HEK293 (cell line): ENCODE data around the gene GLMP.

Source experiments
- GLIS2 ChIP-seq: fragments of 450-650 bp; formaldehyde crosslinking; IDR thresholded peaks from 2 replicates; pipeline ENCODE4 v1.5.1; 2016; ENCODE audit warnings: missing biosample characterization, missing genetic modification characterization
- HOXD13 ChIP-seq: sonication (generic); formaldehyde crosslinking; IDR thresholded peaks from 2 replicates; pipeline ENCODE4 v1.8.0; 2022; ENCODE audit warnings: missing genetic modification reagents, borderline replicate concordance
- KLF7 ChIP-seq: fragments of 450-650 bp; formaldehyde crosslinking; IDR thresholded peaks from 2 replicates; pipeline ENCODE4 v1.5.1; 2016; ENCODE audit warnings: missing biosample characterization, missing genetic modification characterization, borderline replicate concordance
- SP7 ChIP-seq: fragments of 450-650 bp; formaldehyde crosslinking; IDR thresholded peaks from 2 replicates; pipeline ENCODE4 v1.5.1; 2016; ENCODE audit warnings: missing biosample characterization, missing genetic modification characterization
- WT1 ChIP-seq: fragments of 450-650 bp; formaldehyde crosslinking; IDR thresholded peaks from 2 replicates; pipeline ENCODE4 v1.5.1; 2016; ENCODE audit warnings: missing biosample characterization, missing genetic modification characterization
- YY2 ChIP-seq: fragments of 450-650 bp; formaldehyde crosslinking; IDR thresholded peaks from 2 replicates; pipeline ENCODE4 v1.5.1; 2016; ENCODE audit warnings: missing biosample characterization, missing genetic modification characterization
- ZBTB8A ChIP-seq: fragments of 450-650 bp; formaldehyde crosslinking; IDR thresholded peaks from 2 replicates; pipeline ENCODE4 v1.5.1; 2016; ENCODE audit warnings: missing biosample characterization, missing genetic modification characterization
- ZNF132 ChIP-seq: fragments of 450-650 bp; formaldehyde crosslinking; IDR thresholded peaks from 2 replicates; pipeline ENCODE4 v1.5.1; 2017; ENCODE audit warnings: missing biosample characterization, missing genetic modification characterization, borderline replicate concordance
- ZNF2 ChIP-seq: fragments of 450-650 bp; formaldehyde crosslinking; IDR thresholded peaks from 2 replicates; pipeline ENCODE4 v1.5.1; 2016; ENCODE audit warnings: missing biosample characterization, missing genetic modification characterization
- ZNF248 ChIP-seq: fragments of 450-650 bp; formaldehyde crosslinking; IDR thresholded peaks from 2 replicates; pipeline ENCODE4 v1.5.1; 2017; ENCODE audit warnings: missing biosample characterization, missing genetic modification characterization
- ZNF302 ChIP-seq: fragments of 450-650 bp; formaldehyde crosslinking; IDR thresholded peaks from 2 replicates; pipeline ENCODE4 v1.5.1; 2016; ENCODE audit warnings: missing biosample characterization, missing genetic modification characterization, low read depth
- ZNF350 ChIP-seq: fragments of 450-650 bp; formaldehyde crosslinking; IDR thresholded peaks from 2 replicates; pipeline ENCODE4 v1.5.0; 2017; ENCODE audit warnings: missing biosample characterization, mild to moderate bottlenecking, missing genetic modification characterization
- ZNF37A ChIP-seq: fragments of 450-650 bp; IDR thresholded peaks from 2 replicates; pipeline ENCODE4 v1.5.1; 2018; ENCODE audit warnings: missing biosample characterization, missing genetic modification characterization
- ZNF391 ChIP-seq: fragments of 450-650 bp; formaldehyde crosslinking; IDR thresholded peaks from 2 replicates; pipeline ENCODE4 v1.5.1; 2016; ENCODE audit warnings: low read depth, missing biosample characterization, missing genetic modification characterization, borderline replicate concordance
- ZNF514 ChIP-seq: fragments of 450-650 bp; formaldehyde crosslinking; IDR thresholded peaks from 2 replicates; pipeline ENCODE4 v1.5.1; 2016; ENCODE audit warnings: missing biosample characterization, missing genetic modification characterization
- ZNF548 ChIP-seq: fragments of 450-650 bp; formaldehyde crosslinking; IDR thresholded peaks from 2 replicates; pipeline ENCODE4 v1.5.1; 2016; ENCODE audit warnings: missing biosample characterization, missing genetic modification characterization
- ZNF585B ChIP-seq: fragments of 450-650 bp; formaldehyde crosslinking; IDR thresholded peaks from 2 replicates; pipeline ENCODE4 v1.5.1; 2016; ENCODE audit warnings: missing biosample characterization, missing genetic modification characterization
- ZNF600 ChIP-seq: fragments of 450-650 bp; formaldehyde crosslinking; IDR thresholded peaks from 2 replicates; pipeline ENCODE4 v1.5.1; 2016; ENCODE audit warnings: missing biosample characterization, missing genetic modification characterization
- ZNF843 ChIP-seq: fragments of 450-650 bp; formaldehyde crosslinking; IDR thresholded peaks from 2 replicates; pipeline ENCODE4 v1.5.1; 2016; ENCODE audit warnings: missing biosample characterization, missing genetic modification characterization
- TF ChIP-seq, protein P1 (sequence below): fragments of 450-650 bp; formaldehyde crosslinking; IDR thresholded peaks from 2 replicates; pipeline ENCODE4 v1.5.1; 2016; ENCODE audit warnings: missing biosample characterization, missing genetic modification characterization, borderline replicate concordance
- TF ChIP-seq, protein P2 (sequence below): fragments of 450-650 bp; formaldehyde crosslinking; IDR thresholded peaks from 2 replicates; pipeline ENCODE4 v1.5.1; 2017; ENCODE audit warnings: missing biosample characterization, missing genetic modification characterization
- TF ChIP-seq, protein P3 (sequence below): fragments of 450-650 bp; formaldehyde crosslinking; conservative IDR thresholded peaks from 2 replicates; pipeline ENCODE4 v1.5.1; 2016; ENCODE audit warnings: low read depth, missing biosample characterization, missing genetic modification characterization
- TF ChIP-seq, protein P4 (sequence below): fragments of 450-650 bp; formaldehyde crosslinking; IDR thresholded peaks from 2 replicates; pipeline ENCODE4 v1.5.1; 2016; ENCODE audit warnings: missing biosample characterization, missing genetic modification characterization
- TF ChIP-seq, protein P5 (sequence below): fragments of 450-650 bp; formaldehyde crosslinking; IDR thresholded peaks from 2 replicates; pipeline ENCODE4 v1.5.1; 2017; ENCODE audit warnings: missing biosample characterization, missing genetic modification characterization
- TF ChIP-seq, protein P6 (sequence below): fragments of 450-650 bp; formaldehyde crosslinking; IDR thresholded peaks from 2 replicates; pipeline ENCODE4 v1.5.1; 2016; ENCODE audit warnings: missing biosample characterization, missing genetic modification characterization
- TF ChIP-seq, protein P7 (sequence below): fragments of 450-650 bp; formaldehyde crosslinking; IDR thresholded peaks from 2 replicates; pipeline ENCODE4; 2016; ENCODE audit warnings: missing biosample characterization, missing genetic modification characterization

Gene GLMP

DNA sequence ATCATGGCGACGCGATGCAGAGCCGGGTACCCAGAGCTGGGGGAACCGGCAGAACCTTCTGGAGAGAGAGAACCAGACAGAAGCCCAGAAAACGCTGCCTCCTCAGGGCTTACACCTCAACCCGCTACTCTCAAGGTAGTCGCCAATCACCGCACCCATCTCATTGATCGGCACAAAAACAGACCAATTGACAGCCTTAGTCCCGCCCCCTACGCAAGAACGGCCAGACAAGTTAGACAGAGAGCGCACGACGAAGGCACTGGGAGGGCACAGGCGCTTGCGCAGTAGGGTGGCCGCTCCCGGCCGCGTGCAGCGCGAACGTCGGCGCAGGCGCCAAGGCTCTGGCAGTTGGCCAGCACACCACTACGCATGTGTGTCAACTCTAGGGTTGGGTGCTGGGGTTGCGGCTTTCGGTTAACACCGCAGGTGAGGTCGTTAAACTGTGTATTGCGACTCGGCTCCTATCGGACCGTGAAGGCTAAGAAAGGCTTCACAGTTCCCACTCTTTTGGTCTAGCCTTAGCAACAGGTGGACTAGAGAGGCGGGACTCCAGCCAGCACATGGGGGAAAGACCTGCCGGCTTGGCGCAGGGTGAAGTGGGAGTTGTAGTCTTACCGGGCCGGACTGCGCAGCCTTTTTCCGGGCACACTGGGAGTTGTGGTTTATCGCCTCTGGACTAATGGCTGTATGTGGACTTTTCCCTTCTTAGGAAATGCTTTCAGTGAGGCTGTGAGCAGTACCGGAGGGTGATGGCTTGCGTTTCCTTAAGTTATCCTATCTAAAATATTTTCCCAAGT lies 42.9 kb upstream of the GLMP start, which contains the start of the genes CCT3 and TSACC (continued):
- TF ChIP-seq, protein P1, sequence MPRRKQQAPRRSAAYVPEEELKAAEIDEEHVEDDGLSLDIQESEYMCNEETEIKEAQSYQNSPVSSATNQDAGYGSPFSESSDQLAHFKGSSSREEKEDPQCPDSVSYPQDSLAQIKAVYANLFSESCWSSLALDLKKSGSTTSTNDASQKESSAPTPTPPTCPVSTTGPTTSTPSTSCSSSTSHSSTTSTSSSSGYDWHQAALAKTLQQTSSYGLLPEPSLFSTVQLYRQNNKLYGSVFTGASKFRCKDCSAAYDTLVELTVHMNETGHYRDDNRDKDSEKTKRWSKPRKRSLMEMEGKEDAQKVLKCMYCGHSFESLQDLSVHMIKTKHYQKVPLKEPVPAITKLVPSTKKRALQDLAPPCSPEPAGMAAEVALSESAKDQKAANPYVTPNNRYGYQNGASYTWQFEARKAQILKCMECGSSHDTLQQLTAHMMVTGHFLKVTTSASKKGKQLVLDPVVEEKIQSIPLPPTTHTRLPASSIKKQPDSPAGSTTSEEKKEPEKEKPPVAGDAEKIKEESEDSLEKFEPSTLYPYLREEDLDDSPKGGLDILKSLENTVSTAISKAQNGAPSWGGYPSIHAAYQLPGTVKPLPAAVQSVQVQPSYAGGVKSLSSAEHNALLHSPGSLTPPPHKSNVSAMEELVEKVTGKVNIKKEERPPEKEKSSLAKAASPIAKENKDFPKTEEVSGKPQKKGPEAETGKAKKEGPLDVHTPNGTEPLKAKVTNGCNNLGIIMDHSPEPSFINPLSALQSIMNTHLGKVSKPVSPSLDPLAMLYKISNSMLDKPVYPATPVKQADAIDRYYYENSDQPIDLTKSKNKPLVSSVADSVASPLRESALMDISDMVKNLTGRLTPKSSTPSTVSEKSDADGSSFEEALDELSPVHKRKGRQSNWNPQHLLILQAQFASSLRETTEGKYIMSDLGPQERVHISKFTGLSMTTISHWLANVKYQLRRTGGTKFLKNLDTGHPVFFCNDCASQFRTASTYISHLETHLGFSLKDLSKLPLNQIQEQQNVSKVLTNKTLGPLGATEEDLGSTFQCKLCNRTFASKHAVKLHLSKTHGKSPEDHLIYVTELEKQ (tag by site-specific recombination): no peak
- peak; percentile 80 for TF ChIP-seq YY2 (tag by site-specific recombination)
- TF ChIP-seq, protein P2, sequence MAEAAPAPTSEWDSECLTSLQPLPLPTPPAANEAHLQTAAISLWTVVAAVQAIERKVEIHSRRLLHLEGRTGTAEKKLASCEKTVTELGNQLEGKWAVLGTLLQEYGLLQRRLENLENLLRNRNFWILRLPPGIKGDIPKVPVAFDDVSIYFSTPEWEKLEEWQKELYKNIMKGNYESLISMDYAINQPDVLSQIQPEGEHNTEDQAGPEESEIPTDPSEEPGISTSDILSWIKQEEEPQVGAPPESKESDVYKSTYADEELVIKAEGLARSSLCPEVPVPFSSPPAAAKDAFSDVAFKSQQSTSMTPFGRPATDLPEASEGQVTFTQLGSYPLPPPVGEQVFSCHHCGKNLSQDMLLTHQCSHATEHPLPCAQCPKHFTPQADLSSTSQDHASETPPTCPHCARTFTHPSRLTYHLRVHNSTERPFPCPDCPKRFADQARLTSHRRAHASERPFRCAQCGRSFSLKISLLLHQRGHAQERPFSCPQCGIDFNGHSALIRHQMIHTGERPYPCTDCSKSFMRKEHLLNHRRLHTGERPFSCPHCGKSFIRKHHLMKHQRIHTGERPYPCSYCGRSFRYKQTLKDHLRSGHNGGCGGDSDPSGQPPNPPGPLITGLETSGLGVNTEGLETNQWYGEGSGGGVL (tag by site-specific recombination): no peak
- no peak for TF ChIP-seq HOXD13 (CRISPR knock-in tag)
- no peak for TF ChIP-seq ZNF302 (tag by site-specific recombination)
- TF ChIP-seq, protein P3, sequence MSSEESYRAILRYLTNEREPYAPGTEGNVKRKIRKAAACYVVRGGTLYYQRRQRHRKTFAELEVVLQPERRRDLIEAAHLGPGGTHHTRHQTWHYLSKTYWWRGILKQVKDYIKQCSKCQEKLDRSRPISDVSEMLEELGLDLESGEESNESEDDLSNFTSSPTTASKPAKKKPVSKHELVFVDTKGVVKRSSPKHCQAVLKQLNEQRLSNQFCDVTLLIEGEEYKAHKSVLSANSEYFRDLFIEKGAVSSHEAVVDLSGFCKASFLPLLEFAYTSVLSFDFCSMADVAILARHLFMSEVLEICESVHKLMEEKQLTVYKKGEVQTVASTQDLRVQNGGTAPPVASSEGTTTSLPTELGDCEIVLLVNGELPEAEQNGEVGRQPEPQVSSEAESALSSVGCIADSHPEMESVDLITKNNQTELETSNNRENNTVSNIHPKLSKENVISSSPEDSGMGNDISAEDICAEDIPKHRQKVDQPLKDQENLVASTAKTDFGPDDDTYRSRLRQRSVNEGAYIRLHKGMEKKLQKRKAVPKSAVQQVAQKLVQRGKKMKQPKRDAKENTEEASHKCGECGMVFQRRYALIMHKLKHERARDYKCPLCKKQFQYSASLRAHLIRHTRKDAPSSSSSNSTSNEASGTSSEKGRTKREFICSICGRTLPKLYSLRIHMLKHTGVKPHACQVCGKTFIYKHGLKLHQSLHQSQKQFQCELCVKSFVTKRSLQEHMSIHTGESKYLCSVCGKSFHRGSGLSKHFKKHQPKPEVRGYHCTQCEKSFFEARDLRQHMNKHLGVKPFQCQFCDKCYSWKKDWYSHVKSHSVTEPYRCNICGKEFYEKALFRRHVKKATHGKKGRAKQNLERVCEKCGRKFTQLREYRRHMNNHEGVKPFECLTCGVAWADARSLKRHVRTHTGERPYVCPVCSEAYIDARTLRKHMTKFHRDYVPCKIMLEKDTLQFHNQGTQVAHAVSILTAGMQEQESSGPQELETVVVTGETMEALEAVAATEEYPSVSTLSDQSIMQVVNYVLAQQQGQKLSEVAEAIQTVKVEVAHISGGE (tag by site-specific recombination): peak; percentile 27; the same call in 1 of the 2 replicates
- no peak for TF ChIP-seq ZNF248 (tag by site-specific recombination)
- TF ChIP-seq ZNF843 (tag by site-specific recombination): 0 out of 2 replicates have a peak, but pooled peaks have one; percentile 19
- TF ChIP-seq, protein P4, sequence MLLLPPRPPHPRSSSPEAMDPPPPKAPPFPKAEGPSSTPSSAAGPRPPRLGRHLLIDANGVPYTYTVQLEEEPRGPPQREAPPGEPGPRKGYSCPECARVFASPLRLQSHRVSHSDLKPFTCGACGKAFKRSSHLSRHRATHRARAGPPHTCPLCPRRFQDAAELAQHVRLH: peak; percentile 71; the same call in 1 of the 2 replicates
- TF ChIP-seq ZNF548 (tag by site-specific recombination): no peak
- TF ChIP-seq, protein P5, sequence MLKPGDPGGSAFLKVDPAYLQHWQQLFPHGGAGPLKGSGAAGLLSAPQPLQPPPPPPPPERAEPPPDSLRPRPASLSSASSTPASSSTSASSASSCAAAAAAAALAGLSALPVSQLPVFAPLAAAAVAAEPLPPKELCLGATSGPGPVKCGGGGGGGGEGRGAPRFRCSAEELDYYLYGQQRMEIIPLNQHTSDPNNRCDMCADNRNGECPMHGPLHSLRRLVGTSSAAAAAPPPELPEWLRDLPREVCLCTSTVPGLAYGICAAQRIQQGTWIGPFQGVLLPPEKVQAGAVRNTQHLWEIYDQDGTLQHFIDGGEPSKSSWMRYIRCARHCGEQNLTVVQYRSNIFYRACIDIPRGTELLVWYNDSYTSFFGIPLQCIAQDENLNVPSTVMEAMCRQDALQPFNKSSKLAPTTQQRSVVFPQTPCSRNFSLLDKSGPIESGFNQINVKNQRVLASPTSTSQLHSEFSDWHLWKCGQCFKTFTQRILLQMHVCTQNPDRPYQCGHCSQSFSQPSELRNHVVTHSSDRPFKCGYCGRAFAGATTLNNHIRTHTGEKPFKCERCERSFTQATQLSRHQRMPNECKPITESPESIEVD (tag by site-specific recombination): no peak
- no peak; the same call in 1 of the 2 replicates for TF ChIP-seq ZNF2 (tag by site-specific recombination)
- TF ChIP-seq, protein P6, sequence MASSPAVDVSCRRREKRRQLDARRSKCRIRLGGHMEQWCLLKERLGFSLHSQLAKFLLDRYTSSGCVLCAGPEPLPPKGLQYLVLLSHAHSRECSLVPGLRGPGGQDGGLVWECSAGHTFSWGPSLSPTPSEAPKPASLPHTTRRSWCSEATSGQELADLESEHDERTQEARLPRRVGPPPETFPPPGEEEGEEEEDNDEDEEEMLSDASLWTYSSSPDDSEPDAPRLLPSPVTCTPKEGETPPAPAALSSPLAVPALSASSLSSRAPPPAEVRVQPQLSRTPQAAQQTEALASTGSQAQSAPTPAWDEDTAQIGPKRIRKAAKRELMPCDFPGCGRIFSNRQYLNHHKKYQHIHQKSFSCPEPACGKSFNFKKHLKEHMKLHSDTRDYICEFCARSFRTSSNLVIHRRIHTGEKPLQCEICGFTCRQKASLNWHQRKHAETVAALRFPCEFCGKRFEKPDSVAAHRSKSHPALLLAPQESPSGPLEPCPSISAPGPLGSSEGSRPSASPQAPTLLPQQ (tag by site-specific recombination): peak; percentile 47
- peak; percentile 99 for TF ChIP-seq ZBTB8A
- no peak for TF ChIP-seq ZNF585B (tag by site-specific recombination)
- TF ChIP-seq ZNF391 (tag by site-specific recombination): 0 out of 2 replicates have a peak, but pooled peaks have one; percentile 7
- no peak for TF ChIP-seq GLIS2 (tag by site-specific recombination)
- no peak for TF ChIP-seq ZNF132
- TF ChIP-seq ZNF600 (tag by site-specific recombination): peak; percentile 24; the same call in 1 of the 2 replicates
- TF ChIP-seq ZNF514 (tag by site-specific recombination): no peak
- TF ChIP-seq KLF7 (tag by site-specific recombination): no peak
- TF ChIP-seq SP7 (tag by site-specific recombination): peak; percentile 52
- no peak for TF ChIP-seq ZNF350 (tag by site-specific recombination)
- peak; percentile 3; the same call in 1 of the 2 replicates for TF ChIP-seq WT1 (tag by site-specific recombination)
- TF ChIP-seq ZNF37A (tag by site-specific recombination): no peak
- TF ChIP-seq, protein P7, sequence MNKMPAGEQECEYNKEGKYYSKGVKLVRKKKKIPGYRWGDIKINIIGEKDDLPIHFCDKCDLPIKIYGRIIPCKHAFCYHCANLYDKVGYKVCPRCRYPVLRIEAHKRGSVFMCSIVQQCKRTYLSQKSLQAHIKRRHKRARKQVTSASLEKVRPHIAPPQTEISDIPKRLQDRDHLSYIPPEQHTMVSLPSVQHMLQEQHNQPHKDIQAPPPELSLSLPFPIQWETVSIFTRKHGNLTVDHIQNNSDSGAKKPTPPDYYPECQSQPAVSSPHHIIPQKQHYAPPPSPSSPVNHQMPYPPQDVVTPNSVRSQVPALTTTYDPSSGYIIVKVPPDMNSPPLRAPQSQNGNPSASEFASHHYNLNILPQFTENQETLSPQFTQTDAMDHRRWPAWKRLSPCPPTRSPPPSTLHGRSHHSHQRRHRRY: no peak
